Right cardiac atrium (tissue), 5 donors: ENCODE results near the gene TMEM253. TPM values are rescaled to one million over a fixed set of nuclear protein-coding genes. Genes with fewer than 3 reads are reported as not detected.

ENCODE experiments used
- ATAC-seq, 2 donors: fragments of 200-7000 bp; cut with Tn5 transposase; one replicate each; pipeline versions ENCODE4 v1.8.0 to v1.9.1; 2020; ENCODE audit warnings: moderate library complexity in 2 of 2, mild to moderate bottlenecking in 1 of 2
- DNase-seq, 3 donors: peaks; one replicate each; pipeline ENCODE4 v3.0.0-alpha.2; 2020
- H3K27ac ChIP-seq: one replicate; pipeline ENCODE4 v1.5.1; 2013; ENCODE audit warnings: mild to moderate bottlenecking, low read length, control low read depth, moderate library complexity
- H3K27me3 ChIP-seq: one replicate; pipeline ENCODE4 v1.6.1; 2013; ENCODE audit not compliant: control insufficient read depth, insufficient read depth
- H3K4me1 ChIP-seq: one replicate; pipeline ENCODE4 v1.6.1; 2013; ENCODE audit warnings: low read length; ENCODE audit not compliant: control insufficient read depth, insufficient read depth
- H3K4me3 ChIP-seq: one replicate; pipeline ENCODE4 v1.5.1; 2013; ENCODE audit warnings: low read length, control low read depth
- H3K9me3 ChIP-seq: one replicate; pipeline ENCODE4 v1.6.1; 2013; ENCODE audit warnings: low read length; ENCODE audit not compliant: control insufficient read depth
- WGBS: extraction: QIAGEN DNeasy Blood & Tissue Kit; methylation state at CpG from one replicate; pipeline ENCODE4 v1.1.7; 2013; 5-methylcytosine and 5-hydroxymethylcytosine counted together
- intact Hi-C, 4 donors: fragments of 100-400 bp; cut with DNase I; formaldehyde crosslinking; loops; one replicate each; pipeline versions ENCODE4 v1.11.0 to v1.14.0; 2022 to 2023
- polyA plus RNA-seq: library from polyadenylated mRNA; stranded (reverse); fragments of 200-250 nt; gene quantifications from one replicate; pipeline ENCODE4 v1.2.3, GENCODE V29; 2013
- total RNA-seq, 4 donors: library from RNA; stranded (reverse); fragmentation: NEBNext Ultra II Directional; extraction: Animal tissue kit (Norgen Biotek cat#: 25700); gene quantifications; one replicate each; pipeline ENCODE4 v1.2.1, GENCODE V29; 2021
- donor health status: healthy with polysubstance abuse.
- donor health status: DM: no; HTN: yes; CAD: no.
- donor health status: DM: no; HTN: no; CAD: no.
- donor health status: DM: no; HTN: yes; CAD: no; lungs with severe emphysema.
- donor health status: DM: yes; HTN: yes; CAD: no.

TMEM253 gene
- total and polyA plus RNA-seq, 5 donors, result 0.28 to 0.63 (median 0.29) TPM

- no peak overlapping the region for H3K27ac ChIP-seq
- H3K27me3 ChIP-seq, result no peaks in the 10 kb centered on the region
- DNase-seq (no peak), ATAC-seq (no peak)
- no peak overlapping the region for H3K4me3 ChIP-seq
- H3K4me1 ChIP-seq, result peaks cover 2% of the 10 kb centered on the region
- H3K9me3 ChIP-seq, result no peaks in the 10 kb centered on the region
- 75% methylated on average over 13 of the region's 13 CpGs for WGBS
- intact Hi-C loops, result no loop called here
Observed at GRCh38 chr14:21060614-21061346, 40.1 kb upstream of the TMEM253 start.

- DNase-seq, result no peak
- H3K4me1 ChIP-seq, result peaks cover 2% of the 10 kb centered on the region
- H3K9me3 ChIP-seq, result no peaks in the 10 kb centered on the region
- no peak for ATAC-seq
- H3K27ac ChIP-seq, result no peak overlapping the region
- 91% methylated on average over 3 of the region's 3 CpGs for whole genome bisulfite sequencing
- intact Hi-C loops, result no loop called here
- no peak overlapping the region for H3K4me3 ChIP-seq
- H3K27me3 ChIP-seq, result no peaks in the 10 kb centered on the region
Observed at GRCh38 chr14:21061347-21061668, 39.6 kb upstream of the TMEM253 start.

GRCh38 chr14:21063479-21063878, 37.4 kb upstream of the TMEM253 start:
- Histone ChIP-seq H3K27ac (no peak overlapping the region), H3K4me3 (no peak overlapping the region), H3K9me3 (no peaks in the 10 kb centered on the region), H3K4me1 (peaks cover 3% of the 10 kb centered on the region), H3K27me3 (no peaks in the 10 kb centered on the region)
- DNase-seq (peak in 1 of 3 donors; percentile 33), ATAC-seq (peak in 1 of 2 donors; percentile 39)
- intact Hi-C loops, result no loop called here
- 32% methylated on average over 3 of the region's 3 CpGs for WGBS

DNA sequence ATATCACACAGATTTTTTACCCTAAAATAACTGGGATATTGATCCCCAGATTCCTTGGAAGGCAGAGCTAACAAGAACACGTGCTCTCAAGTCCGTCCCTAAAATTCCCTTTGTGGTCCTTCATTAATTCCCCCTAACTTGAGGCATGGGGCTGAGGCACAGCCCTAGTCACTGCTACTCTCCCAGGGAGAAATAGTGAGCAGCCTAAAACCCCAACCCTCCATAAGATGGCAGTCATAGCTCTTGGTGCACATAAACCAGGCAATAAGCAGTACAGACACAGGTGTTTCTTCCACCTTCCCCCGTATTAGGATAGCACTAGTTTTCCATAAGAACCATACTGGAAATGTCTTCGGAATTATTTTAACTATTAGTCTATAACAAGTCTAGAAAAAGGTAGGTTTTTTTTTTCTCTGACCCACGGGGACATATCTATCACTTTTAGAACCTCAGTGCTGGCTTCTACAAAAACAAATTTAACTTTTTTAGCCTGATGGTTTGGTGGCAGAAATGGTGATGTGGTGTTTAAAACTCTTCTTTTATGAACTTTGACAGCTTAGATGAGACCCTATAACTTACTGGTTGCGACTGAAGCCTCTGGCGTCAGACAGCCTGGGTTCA, 33.9 kb upstream of the TMEM253 start:
- no peaks in the 10 kb centered on the region for H3K9me3 ChIP-seq
- intact Hi-C loops, result loop anchor here in 1 of 4 donors (5.0 kb wide), 1 partner anchor 40 kb away; no protein-coding TSS in a partner anchor
- no peak for ATAC-seq
- no peak for DNase-seq
- H3K27me3 ChIP-seq, result no peaks in the 10 kb centered on the region
- no peak overlapping the region for H3K27ac ChIP-seq
- WGBS, result 81% methylated on average over 7 of the region's 7 CpGs
- H3K4me3 ChIP-seq, result no peak overlapping the region
- H3K4me1 ChIP-seq, result peaks cover 6% of the 10 kb centered on the region

DNA sequence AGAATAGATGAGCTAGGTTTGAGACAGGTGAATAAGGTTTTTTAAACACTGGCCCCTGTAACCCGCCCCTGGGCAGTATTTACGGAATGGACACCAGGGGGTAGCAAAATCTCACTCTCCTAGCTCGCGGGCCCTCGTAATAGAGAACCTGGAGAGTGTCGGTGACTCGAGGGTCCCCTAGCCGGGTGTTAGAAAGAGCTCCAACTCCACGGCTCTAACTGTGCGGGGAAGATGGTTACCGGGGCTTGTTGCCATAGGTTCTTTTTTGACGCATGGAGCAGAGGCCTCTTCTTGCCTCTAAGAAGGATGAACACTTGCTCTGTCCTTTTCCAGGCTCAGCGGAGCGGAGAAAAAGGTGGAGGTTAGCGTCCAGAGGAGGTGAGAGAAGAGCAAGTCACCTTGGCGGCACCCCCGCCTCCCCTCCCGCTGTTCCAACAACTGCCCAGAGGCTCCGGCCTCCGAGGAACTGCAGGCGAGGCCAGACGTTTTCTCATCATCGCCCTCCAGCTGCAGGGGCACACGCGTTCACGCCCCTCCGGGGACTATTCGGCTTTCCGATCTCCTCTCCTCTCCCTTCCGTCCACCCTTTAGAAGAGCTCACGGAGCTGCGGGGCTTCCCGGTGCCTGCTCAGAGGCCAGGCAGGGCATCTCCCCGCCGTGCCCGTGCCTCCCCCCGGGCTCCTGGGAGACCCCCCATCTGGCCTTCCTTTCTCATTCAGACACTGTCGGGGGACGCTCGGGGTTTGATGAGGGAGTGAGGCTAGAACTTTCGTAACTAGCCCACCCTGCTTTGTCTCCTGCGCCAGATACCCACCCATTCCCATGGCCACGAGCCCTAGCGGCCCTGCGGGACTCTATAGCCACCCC, 32.1 kb upstream of the TMEM253 start:
- intact Hi-C loops, result loop anchor here in 2 of 4 donors (2.0 to 5.0 kb wide), 2 partner anchors 36 to 39 kb away; no protein-coding TSS in a partner anchor
- Histone ChIP-seq H3K27me3 (no peaks in the 10 kb centered on the region), H3K4me1 (peaks cover 3% of the 10 kb centered on the region), H3K4me3 (peak overlapping the region; percentile 70), H3K9me3 (no peaks in the 10 kb centered on the region), H3K27ac (peak overlapping the region; percentile 20)
- DNase-seq, result peak; percentile 52 to 79 (median 76)
- 1% methylated on average over 45 of the region's 45 CpGs for WGBS
- ATAC-seq, result peak; percentile 43 to 44

DNA sequence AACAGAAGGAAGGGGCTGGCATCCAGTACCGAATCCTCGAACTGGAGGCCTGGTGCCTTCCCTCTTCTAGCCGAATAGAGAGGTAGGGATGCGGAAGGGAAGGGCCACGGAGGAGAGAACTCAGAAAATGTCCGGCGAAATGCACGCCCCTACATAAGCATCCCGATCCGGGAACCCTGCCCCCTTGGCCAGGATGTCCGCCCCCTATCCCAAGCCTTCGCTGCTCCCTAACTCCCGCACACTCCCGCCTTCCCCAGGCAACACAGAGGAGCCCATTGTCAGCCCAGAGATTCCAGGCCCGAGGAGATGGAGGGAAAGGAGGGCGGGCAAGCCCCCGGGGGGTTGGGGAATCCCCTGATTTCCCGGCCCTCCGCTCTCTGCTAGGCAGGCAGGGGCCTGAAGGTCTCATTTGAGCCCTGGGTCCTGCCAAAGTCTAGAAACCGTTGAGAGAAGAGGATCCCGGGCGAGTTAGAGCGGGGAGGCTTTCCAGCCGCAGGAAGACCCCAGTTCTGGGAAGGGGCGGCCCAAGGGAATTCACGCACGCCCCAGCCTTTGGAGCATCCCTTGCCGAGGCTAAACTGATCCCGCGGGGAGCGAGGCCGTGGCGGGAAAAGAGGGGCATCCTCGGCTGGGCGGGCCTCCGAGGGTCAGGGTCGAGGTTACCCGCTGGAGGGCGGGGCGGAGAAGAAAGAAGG, 31.3 kb upstream of the TMEM253 start:
- peak; percentile 76 to 86 (median 82) for DNase-seq

GRCh38 chr14:21070083-21070609, 30.7 kb upstream of the TMEM253 start, which contains the start of gene ARHGEF40:
TSS of gene ARHGEF40 (plus strand) at chr14:21070304. CDS start at chr14:21070397, 93 bp downstream.
- ATAC-seq, result peak; percentile 63 to 74
- Histone ChIP-seq H3K27me3 (no peaks in the 10 kb centered on the region), H3K4me1 (peaks cover 3% of the 10 kb centered on the region), H3K9me3 (no peaks in the 10 kb centered on the region), H3K27ac (peak within 1 kb of the TSS; percentile 78), H3K4me3 (peak within 1 kb of the TSS; percentile 70)
- intact Hi-C loops, result loop anchor here in 1 of 4 donors (2.0 kb wide), 1 partner anchor 35 kb away; no protein-coding TSS in a partner anchor
- under 1% methylated on average over 63 of the region's 63 CpGs for WGBS
- DNase-seq, result peak; percentile 75 to 92 (median 91)

More for the DNA sequence above, 31.3 kb upstream of the TMEM253 start:
- intact Hi-C loops, result loop anchor here in 3 of 4 donors (2.0 to 5.0 kb wide), 2 partner anchors 35 to 38 kb away; no protein-coding TSS in a partner anchor
- Histone ChIP-seq H3K27ac (peak overlapping the region; percentile 69), H3K4me3 (peak overlapping the region; percentile 70), H3K27me3 (no peaks in the 10 kb centered on the region), H3K4me1 (peaks cover 3% of the 10 kb centered on the region), H3K9me3 (no peaks in the 10 kb centered on the region)
- peak; percentile 29 to 48 for ATAC-seq
- under 1% methylated on average over 40 of the region's 40 CpGs for WGBS

DNA sequence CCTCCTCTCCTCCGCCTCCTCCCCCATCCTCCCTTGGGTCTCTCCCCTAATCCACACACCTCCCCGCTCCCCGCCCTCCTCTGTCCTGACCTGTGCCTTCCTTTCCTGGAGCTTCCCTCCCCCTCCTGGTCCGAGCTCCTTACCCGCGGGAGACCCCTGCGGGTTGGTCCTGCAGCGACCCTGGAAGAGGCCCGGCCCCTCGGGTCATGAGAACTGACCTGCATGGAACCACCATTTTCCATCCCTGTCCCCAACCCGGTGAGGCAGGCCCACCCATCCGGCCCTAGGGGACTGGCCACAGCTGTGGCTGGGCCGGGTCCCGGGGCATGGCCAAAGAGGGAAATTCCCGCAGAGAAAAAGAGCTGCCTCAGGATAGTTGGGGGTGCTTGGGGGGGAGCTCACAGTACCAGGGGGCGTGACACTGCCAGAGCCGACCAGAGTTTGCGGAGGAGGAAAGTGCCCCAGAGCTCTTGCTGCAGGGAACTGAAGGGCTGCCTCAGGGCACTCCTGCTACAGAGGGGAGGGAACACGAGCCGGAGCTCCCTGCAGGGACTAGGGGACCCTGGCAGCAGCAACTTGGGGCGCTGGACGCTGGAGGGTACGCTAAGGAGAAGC, 30.1 kb upstream of the TMEM253 start:
- intact Hi-C loops, result loop anchor here in 1 of 4 donors (2.0 kb wide), 1 partner anchor 34 kb away; no protein-coding TSS in a partner anchor
- peak; percentile 64 to 83 (median 80) for DNase-seq
- Histone ChIP-seq H3K9me3 (no peaks in the 10 kb centered on the region), H3K27ac (peak overlapping the region; percentile 78), H3K4me1 (peaks cover 3% of the 10 kb centered on the region), H3K27me3 (no peaks in the 10 kb centered on the region), H3K4me3 (peak overlapping the region; percentile 70)
- WGBS, result 1% methylated on average over 23 of the region's 23 CpGs
- peak; percentile 13 to 37 for ATAC-seq

DNA sequence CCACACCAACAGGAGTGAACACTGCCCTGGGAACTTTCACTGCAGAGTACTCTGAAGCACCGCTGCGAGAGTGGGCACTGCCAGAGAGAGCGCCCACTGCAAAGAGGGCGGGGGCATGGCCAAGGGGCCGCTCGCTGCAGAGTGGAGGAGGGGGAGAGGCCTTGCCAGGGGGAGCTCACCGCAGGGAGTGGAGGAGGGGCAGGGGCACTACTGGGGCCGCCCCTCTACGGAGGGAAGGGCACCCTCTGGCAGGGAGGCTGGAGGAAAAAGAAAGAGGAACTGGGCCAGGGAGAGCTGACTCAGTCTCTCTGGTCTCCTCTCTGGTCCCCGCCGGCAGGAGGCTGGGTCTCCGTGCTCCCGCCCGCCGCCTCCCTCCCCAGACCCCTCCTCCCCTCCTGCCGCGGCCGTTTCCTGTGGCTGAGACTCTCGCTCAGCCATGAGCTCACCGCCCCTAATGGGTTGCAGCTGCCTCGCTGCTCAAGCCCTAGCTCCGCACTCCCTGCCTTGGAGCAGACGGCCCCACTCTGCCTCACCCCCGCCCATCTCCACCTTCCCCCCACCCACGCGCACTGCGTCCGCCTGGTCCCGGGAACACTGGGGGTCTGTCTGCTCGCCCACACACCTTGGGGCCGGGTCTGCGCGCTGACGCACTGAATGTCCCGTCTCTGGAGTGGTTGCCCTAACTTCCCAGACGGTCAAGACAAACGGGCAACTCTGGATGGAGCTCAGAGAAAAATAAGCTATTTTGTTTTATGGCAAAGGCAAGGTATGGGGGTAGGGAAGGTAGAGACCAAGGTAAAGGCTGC, 29.4 kb upstream of the TMEM253 start:
- Histone ChIP-seq H3K27me3 (no peaks in the 10 kb centered on the region), H3K9me3 (no peaks in the 10 kb centered on the region), H3K27ac (peak overlapping the region; percentile 78), H3K4me1 (peaks cover 3% of the 10 kb centered on the region), H3K4me3 (peak overlapping the region; percentile 70)
- intact Hi-C loops, result loop anchor here in 1 of 4 donors (2.0 kb wide), 1 partner anchor 33 kb away; no protein-coding TSS in a partner anchor
- WGBS, result under 1% methylated on average over 37 of the region's 37 CpGs
- peak; percentile 93 to 96 (median 93) for DNase-seq
- ATAC-seq, result peak; percentile 78 to 79
